MM.1S (cell line): ENCODE results near the gene NR2E3.

Experiments
- DNase-seq: peaks from one replicate; pipeline ENCODE4 v3.0.0-alpha.2; 2015
- H2AFZ ChIP-seq: fragments of 300-600 bp; sonication (generic); 2 replicates; pipeline ENCODE4 v1.6.0; 2016; ENCODE audit warnings: antibody characterized with exemption, low read length
- H3F3A ChIP-seq: fragments of 300-600 bp; sonication (generic); 2 replicates; pipeline ENCODE4 v1.6.1; 2016; ENCODE audit warnings: mild to moderate bottlenecking, antibody characterized with exemption, low read length, moderate library complexity, mixed read lengths; ENCODE audit not compliant: insufficient read depth
- H3K27ac ChIP-seq: fragments of 300-600 bp; sonication (generic); 2 replicates; pipeline ENCODE4 v1.5.1; 2016; ENCODE audit warnings: mild to moderate bottlenecking, low read length
- H3K27me3 ChIP-seq: fragments of 300-600 bp; sonication (generic); replicated peaks from 2 replicates; pipeline ENCODE4 v1.6.0; 2016; ENCODE audit warnings: low read length; ENCODE audit not compliant: insufficient read depth
- H3K36me3 ChIP-seq: fragments of 300-600 bp; sonication (generic); replicated peaks from 2 replicates; pipeline ENCODE4 v1.6.1; 2016; ENCODE audit warnings: mild to moderate bottlenecking, low read length, mixed read lengths; ENCODE audit not compliant: insufficient read depth
- H3K4me1 ChIP-seq: fragments of 300-600 bp; sonication (generic); 2 replicates; pipeline ENCODE4 v1.6.1; 2016; ENCODE audit warnings: low read length, mixed read lengths
- H3K4me2 ChIP-seq: fragments of 300-600 bp; sonication (generic); 2 replicates; pipeline ENCODE4 v1.6.0; 2016; ENCODE audit warnings: low read depth, low read length
- H3K4me3 ChIP-seq: fragments of 300-600 bp; sonication (generic); 2 replicates; pipeline ENCODE4 v1.5.1; 2016; ENCODE audit warnings: low read length, mixed read lengths
- H3K79me2 ChIP-seq: fragments of 300-600 bp; sonication (generic); 2 replicates; pipeline ENCODE4 v1.6.1; 2016; ENCODE audit warnings: mixed run types, low read length, mixed read lengths
- H3K9ac ChIP-seq: fragments of 300-600 bp; sonication (generic); 2 replicates; pipeline ENCODE4 v1.6.1; 2016; ENCODE audit warnings: low read length, mixed read lengths
- H3K9me2 ChIP-seq: fragments of 300-600 bp; sonication (generic); replicated peaks from 2 replicates; pipeline ENCODE4 v1.6.1; 2016; ENCODE audit warnings: mild to moderate bottlenecking, low read length, mixed read lengths; ENCODE audit not compliant: insufficient read depth
- H3K9me3 ChIP-seq: fragments of 300-600 bp; sonication (generic); replicated peaks from 2 replicates; pipeline ENCODE4 v1.6.1; 2016; ENCODE audit warnings: mild to moderate bottlenecking, low read length, mixed read lengths; ENCODE audit not compliant: insufficient read depth
- H4K20me1 ChIP-seq: fragments of 300-600 bp; sonication (generic); 2 replicates; pipeline ENCODE4 v1.6.1; 2016; ENCODE audit warnings: mild to moderate bottlenecking, low read length, moderate library complexity, mixed read lengths; ENCODE audit not compliant: insufficient read depth
- CTCF ChIP-seq: fragments of 300-600 bp; sonication (generic); IDR thresholded peaks from 2 replicates; pipeline ENCODE4 v1.5.1; 2016; ENCODE audit warnings: antibody characterized with exemption, low read length, mixed read lengths
- EZH2 ChIP-seq: fragments of 300-600 bp; sonication (generic); optimal IDR thresholded peaks from 2 replicates; pipeline ENCODE3; 2017; ENCODE audit warnings: low read depth, mild to moderate bottlenecking, antibody characterized with exemption, low read length, mixed read lengths
- EZH2phosphoT487 ChIP-seq: fragments of 300-600 bp; sonication (generic); IDR thresholded peaks from 2 replicates; pipeline ENCODE4 v1.6.1; 2018; ENCODE audit warnings: antibody characterized with exemption, low read length

The NR2E3 gene

GRCh38 chr15:71823801-71824200 is 13.4 kb downstream of the NR2E3 start:
- H3F3A ChIP-seq, result no peaks in the 10 kb centered on the region
- H3K9me3 ChIP-seq, result no peaks in the 10 kb centered on the region
- TF ChIP-seq CTCF, result no peak
- TF ChIP-seq EZH2, result no peak
- TF ChIP-seq EZH2phosphoT487, result no peak
- H3K9me2 ChIP-seq, result no peaks in the 10 kb centered on the region
- H2AFZ ChIP-seq, result no peak overlapping the region
- H3K36me3 ChIP-seq, result no peaks in the 10 kb centered on the region
- no peak for DNase-seq
- no peak overlapping the region for H3K4me3 ChIP-seq
- no peak overlapping the region for H3K9ac ChIP-seq
- H3K79me2 ChIP-seq, result no peaks in the 10 kb centered on the region
- no peaks in the 10 kb centered on the region for H3K4me1 ChIP-seq
- H3K27me3 ChIP-seq, result no peaks in the 10 kb centered on the region
- H3K4me2 ChIP-seq, result no peak overlapping the region
- H3K27ac ChIP-seq, result no peak overlapping the region
- no peaks in the 10 kb centered on the region for H4K20me1 ChIP-seq

- Histone ChIP-seq H3K9ac (no peak overlapping the region), H3K27ac (no peak overlapping the region), H3F3A (no peaks in the 10 kb centered on the region), H3K4me3 (no peak overlapping the region), H2AFZ (no peak overlapping the region), H3K9me3 (no peaks in the 10 kb centered on the region), H3K9me2 (no peaks in the 10 kb centered on the region), H3K79me2 (no peaks in the 10 kb centered on the region), H3K36me3 (no peaks in the 10 kb centered on the region), H3K27me3 (no peaks in the 10 kb centered on the region), H3K4me2 (no peak overlapping the region), H3K4me1 (no peaks in the 10 kb centered on the region), H4K20me1 (no peaks in the 10 kb centered on the region)
- DNase-seq, result no peak
- no peak for TF ChIP-seq EZH2
- TF ChIP-seq EZH2phosphoT487, result no peak
- TF ChIP-seq CTCF, result no peak
These were observed 14.8 kb downstream of the NR2E3 start for GRCh38 chr15:71825021-71825730.

GRCh38 chr15:71826196-71826595 is 15.8 kb downstream of the NR2E3 start:
- no peaks in the 10 kb centered on the region for H3K79me2 ChIP-seq
- no peaks in the 10 kb centered on the region for H3K9me2 ChIP-seq
- DNase-seq, result no peak
- H3K36me3 ChIP-seq, result no peaks in the 10 kb centered on the region
- H3K4me3 ChIP-seq, result no peak overlapping the region
- H2AFZ ChIP-seq, result no peak overlapping the region
- H4K20me1 ChIP-seq, result no peaks in the 10 kb centered on the region
- no peaks in the 10 kb centered on the region for H3K4me1 ChIP-seq
- no peak for TF ChIP-seq EZH2
- no peak for TF ChIP-seq CTCF
- TF ChIP-seq EZH2phosphoT487, result no peak
- H3K9me3 ChIP-seq, result no peaks in the 10 kb centered on the region
- H3K27me3 ChIP-seq, result no peaks in the 10 kb centered on the region
- H3K27ac ChIP-seq, result no peak overlapping the region
- no peak overlapping the region for H3K4me2 ChIP-seq
- H3K9ac ChIP-seq, result no peak overlapping the region
- H3F3A ChIP-seq, result no peaks in the 10 kb centered on the region
